Measurements from ENCODE around the gene ATXN7L3.

The ATXN7L3 gene

DNA sequence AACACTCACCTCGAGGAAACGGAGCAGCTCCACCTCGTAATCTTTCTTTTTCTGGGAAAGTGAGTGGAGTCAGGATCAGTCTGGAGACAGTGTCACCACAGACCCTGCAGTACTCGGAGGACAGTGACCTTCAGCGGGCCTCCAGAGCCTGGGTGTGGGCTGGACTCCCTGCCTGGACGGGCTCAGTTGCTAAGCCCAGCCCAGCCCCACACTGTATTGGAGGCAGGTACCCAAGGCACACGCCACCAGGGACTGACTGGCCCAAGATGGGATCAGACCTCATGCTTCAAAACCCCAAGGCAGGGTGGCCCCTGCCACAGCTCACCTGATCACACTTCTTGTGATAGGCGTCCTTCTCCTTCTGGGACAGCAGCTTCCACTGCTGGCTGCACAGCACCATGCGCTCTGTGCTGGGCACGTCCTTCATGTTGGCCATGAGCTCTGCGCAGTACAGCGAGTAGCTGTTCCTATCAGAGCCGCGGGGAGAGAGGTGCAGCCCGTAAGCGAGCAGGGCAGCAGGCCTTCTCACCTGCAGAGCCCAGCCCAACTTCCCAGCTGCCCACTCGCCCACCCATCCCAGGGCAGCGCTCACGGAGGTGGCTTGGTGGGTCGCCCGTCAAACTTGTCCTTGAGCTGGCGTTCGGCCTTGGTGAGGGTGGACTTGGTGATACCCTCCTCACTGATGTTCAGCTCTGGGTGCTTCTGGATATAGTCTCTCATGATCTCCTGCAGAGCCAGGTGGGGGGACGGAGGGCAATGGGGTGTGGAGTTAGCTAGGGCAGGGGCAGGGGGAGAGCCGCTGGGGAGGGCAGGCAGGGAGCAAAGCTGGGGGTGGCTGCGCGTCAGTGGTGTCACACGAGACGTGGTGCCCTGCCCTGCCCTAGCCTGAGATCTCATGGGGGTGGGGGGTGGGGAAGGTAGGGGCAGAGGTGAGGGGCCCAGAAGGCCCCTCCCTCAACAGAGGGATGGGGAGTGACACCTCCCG is 11.9 kb upstream of the ATXN7L3 start:
- Mint-ChIP-seq H3K4me1 (ENCODE audit: low read depth) (peaks cover 81% of the 10 kb centered on the region), H3K36me3 (ENCODE audit: low read depth) (peaks cover 81% of the 10 kb centered on the region), H3K9me3 (no peaks in the 10 kb centered on the region), H3K27me3 (no peaks in the 10 kb centered on the region), H3K27ac (peak overlapping the region; percentile 34), H3K4me3 (peak overlapping the region; percentile 42)

DNA sequence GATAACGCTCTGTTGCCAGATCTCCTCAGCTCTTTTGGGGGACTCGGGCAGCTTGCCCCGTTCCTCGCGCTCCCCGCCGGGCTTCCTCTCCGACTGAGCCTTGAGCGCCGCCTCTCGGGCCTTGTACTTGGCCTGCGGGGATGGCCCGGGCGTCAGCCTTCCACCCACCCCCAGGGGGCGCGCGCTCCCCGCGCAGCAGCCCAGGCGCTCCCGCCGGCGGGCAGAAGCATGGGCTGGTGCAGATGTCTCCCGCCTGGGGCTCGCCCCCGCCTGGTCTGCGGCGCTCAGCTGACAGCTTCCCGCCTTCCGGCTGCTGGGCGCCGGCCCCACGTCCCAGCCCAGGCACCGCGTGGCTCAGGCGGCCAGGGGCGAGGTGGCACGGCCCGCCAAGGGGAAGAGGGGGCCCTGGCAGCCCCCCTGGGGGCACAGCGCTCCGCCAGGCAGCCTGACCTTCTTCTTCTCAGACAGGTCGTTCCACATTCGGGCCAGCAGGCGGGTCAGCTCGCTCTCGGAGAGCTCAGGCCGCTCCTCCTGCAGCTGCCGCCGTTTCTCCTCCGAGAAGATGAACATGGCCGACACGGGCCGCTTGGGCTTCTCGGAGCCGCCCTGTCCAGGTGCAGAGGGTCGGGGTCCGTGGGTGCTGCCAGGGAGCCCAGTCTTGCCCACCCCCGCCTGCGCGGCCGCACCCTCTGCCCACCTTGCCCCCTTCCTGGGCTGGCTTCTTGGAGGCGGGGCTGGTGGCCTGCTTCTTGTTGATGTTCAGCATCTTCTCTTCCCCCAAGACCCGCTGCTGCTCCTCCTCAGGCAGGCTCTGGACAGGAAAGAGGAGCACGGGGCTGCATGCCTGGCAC is 10.9 kb upstream of the ATXN7L3 start:
- Mint-ChIP-seq H3K9me3 (no peaks in the 10 kb centered on the region), H3K27me3 (no peaks in the 10 kb centered on the region), H3K4me3 (peak overlapping the region; percentile 84), H3K4me1 (ENCODE audit: low read depth) (peaks cover 71% of the 10 kb centered on the region), H3K27ac (peak overlapping the region; percentile 95), H3K36me3 (ENCODE audit: low read depth) (peaks cover 75% of the 10 kb centered on the region)

DNA sequence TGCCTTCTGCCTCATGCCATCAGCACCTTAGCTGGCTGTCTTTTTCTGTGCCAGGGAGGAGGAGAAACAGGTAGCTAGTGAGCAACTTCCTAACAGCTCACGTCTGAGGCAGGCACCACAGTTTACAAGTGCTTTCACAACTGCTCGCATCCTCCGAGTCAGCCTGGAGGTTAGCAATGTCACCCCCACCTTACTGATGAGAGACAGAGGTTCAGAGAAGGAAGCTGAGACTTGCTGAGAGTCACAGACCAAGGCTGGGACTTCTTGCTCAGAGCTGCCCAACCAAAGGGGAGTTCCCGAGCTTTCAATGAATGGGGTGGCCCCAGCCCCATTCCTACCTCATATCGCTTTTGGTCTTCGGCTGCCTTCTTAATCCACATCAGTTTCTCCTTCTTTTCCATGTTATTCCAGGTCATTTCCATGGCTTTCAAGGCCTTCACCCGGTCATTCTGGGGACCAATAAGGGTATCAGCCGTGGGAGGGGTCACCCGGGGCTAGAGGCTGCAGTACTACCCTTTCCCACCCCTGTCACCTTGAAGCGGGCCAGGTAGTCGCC is 10.2 kb upstream of the ATXN7L3 start:
- Mint-ChIP-seq H3K4me3 (peak overlapping the region; percentile 84), H3K9me3 (no peaks in the 10 kb centered on the region), H3K27me3 (no peaks in the 10 kb centered on the region), H3K27ac (peak overlapping the region; percentile 95), H3K4me1 (ENCODE audit: low read depth) (peaks cover 64% of the 10 kb centered on the region), H3K36me3 (ENCODE audit: low read depth) (peaks cover 68% of the 10 kb centered on the region)

DNA sequence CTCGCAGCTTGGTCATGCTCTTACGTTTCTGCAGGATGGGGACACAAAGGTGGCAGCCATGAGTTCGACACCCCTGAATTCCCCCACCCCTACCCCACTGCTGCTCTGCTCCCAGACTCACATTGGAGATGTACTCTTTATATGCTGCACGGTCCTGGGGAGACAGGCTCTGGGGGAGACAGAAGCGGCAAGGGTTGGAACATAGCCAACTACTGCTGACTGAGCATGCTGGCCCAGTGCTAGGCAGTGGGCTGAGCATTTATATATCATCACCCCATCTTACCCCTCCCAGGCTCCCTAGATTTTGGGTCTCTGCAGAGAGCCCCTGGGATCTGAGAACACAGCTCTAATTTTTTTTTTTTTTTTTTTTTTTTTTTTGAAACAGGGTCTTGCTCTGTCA is 8.1 kb upstream of the ATXN7L3 start:
- no peak overlapping the region for H3K27ac Mint-ChIP-seq
- H3K4me3 Mint-ChIP-seq = no peak overlapping the region
- H3K4me1 Mint-ChIP-seq (ENCODE audit: low read depth) = peaks cover 58% of the 10 kb centered on the region
- no peaks in the 10 kb centered on the region for H3K27me3 Mint-ChIP-seq
- H3K9me3 Mint-ChIP-seq = no peaks in the 10 kb centered on the region
- peaks cover 47% of the 10 kb centered on the region for H3K36me3 Mint-ChIP-seq (ENCODE audit: low read depth)

DNA sequence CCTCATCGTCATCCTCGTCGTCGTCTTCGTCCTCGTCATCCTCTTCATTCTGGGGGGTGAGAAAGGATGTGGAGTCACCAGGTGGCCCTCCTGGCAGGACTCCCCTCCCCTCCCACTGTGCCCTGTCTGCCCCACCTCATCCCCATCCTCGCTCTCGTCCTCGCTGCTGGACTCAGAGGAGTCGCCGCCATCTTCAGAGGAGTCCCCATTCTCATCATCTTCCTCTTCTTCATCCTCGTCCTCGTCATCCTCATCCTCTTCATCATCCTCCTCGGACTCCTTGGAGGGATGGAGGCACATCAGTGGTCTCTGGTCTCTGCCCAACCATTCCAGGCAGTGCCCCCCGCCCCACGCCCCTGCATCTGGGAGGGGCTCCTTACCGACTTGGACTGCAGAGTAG is 7.6 kb upstream of the ATXN7L3 start:
- Mint-ChIP-seq H3K4me3 (no peak overlapping the region), H3K27ac (no peak overlapping the region), H3K4me1 (ENCODE audit: low read depth) (peaks cover 57% of the 10 kb centered on the region), H3K36me3 (ENCODE audit: low read depth) (peaks cover 45% of the 10 kb centered on the region), H3K27me3 (no peaks in the 10 kb centered on the region), H3K9me3 (no peaks in the 10 kb centered on the region)

DNA sequence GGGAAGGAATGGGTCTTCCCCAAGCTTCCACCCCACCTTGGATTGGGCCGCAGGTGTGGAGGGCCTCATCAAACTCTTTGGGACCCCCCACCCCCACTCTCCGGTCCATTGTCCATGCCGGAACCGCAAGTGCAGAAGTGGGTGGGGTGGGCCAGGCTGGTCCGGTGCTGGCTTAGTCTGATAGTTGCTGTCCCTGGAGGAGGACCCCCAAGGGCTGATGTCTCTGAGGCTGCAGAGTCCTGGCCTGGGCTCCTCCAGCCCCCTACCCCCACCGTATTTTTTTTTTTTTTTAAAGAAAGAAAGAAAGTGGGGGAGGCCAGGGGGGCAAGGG is 7.1 kb upstream of the ATXN7L3 start:
- Mint-ChIP-seq H3K9me3 (no peaks in the 10 kb centered on the region), H3K4me3 (no peak overlapping the region), H3K36me3 (ENCODE audit: low read depth) (peaks cover 45% of the 10 kb centered on the region), H3K27ac (no peak overlapping the region), H3K4me1 (ENCODE audit: low read depth) (peaks cover 53% of the 10 kb centered on the region), H3K27me3 (no peaks in the 10 kb centered on the region)

DNA sequence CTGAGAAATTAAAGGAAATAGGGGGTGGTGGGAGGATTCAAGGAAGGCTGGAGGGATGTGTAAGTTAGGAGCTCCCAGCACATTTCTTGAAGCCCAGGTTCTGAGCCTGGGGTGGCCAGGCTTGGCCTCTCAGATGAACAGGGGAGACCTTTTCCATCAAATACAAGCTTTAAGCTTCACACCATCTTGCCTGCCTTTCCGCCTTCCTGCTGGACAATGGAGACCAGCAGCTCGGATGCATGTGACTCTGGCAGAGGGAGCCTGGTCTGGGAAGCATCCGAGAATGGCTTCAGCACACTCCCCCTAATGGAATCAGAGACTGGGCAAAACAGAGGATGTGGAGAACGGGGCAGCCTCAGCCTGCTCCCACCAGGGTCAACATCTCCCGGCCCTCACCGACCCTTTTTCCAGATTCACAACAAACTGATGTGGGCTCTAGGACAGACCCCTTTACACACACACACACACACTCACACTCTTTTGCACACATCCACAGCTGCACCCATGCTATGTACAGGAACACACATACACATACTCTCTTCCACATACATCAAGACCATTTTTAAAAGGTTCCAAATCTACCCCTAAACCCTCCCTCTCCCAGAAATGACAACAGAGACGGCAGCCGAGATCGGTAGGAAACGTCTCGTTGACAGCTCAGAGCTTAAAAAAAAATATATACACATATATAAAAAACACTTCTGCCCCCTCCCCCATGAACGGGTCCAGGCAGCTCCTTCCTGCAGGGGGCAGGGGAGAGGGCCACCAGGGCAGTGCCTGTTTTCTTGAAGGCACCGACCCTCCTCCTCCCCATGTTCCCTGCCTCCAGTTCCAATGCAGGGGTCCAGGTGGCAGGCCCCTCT is 6.5 kb upstream of the ATXN7L3 start:
- Mint-ChIP-seq H3K27ac (peak overlapping the region; percentile 49), H3K27me3 (no peaks in the 10 kb centered on the region), H3K9me3 (no peaks in the 10 kb centered on the region), H3K36me3 (ENCODE audit: low read depth) (peaks cover 40% of the 10 kb centered on the region), H3K4me3 (no peak overlapping the region), H3K4me1 (ENCODE audit: low read depth) (peaks cover 48% of the 10 kb centered on the region)

DNA sequence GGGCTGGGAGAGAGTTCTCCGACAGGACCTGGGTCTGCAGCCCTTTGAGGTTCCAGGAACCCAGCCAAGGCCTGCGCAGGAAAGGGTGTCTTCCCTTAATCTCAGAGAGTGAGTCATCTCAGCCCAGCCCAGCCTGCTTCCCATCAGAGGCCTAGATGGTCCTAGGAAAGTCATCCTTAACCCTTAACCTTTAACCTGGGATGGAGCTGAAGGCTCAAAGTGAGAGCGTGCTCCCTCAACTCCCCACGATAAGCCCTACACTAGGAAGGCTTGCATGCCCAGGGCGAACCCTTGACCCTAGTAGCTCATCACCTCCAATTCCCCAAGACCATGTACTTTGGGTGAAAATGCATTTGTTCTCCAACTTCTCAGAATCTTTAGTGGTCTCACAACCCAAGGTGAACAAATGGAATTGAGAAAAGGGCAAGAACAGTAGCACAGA is 4.8 kb upstream of the ATXN7L3 start:
- peaks cover 41% of the 10 kb centered on the region for H3K4me1 Mint-ChIP-seq (ENCODE audit: low read depth)
- H3K9me3 Mint-ChIP-seq = no peaks in the 10 kb centered on the region
- H3K36me3 Mint-ChIP-seq (ENCODE audit: low read depth) = peaks cover 27% of the 10 kb centered on the region
- peak overlapping the region; percentile 14 for H3K27ac Mint-ChIP-seq
- H3K27me3 Mint-ChIP-seq = no peaks in the 10 kb centered on the region
- no peak overlapping the region for H3K4me3 Mint-ChIP-seq

DNA sequence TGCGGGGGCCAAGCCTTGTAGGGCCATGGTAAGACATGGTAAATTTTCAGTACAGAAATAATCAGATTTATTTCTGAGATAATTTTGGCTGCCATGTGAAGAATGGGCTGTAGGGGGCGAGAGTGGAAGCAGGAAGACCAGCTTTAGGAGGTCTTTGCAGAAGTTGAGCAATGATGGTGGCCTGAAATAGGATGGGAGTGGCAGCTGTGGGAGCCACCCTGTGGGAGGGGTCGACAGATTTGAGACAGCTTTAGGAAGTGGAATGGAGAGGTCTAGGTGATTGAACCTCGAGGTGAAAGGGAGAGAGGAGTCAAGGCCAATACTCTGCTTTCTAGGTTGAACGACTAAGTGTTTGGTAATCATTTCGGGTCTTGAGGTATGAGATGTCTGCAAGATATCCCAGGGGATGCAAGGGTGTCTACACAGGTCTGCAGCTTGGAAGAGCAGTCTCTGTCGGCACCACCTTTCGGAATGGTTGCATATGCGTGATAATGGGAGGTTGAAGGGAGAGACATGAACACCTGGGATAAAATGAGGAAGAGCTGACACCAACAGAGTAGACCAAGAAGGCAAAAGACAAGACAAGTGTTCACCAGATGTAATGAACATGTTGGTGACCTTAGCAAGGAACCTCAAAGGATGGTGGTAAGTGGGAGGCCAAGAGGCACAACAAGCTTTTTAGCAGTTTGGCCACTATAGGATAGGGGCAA is 4.2 kb upstream of the ATXN7L3 start:
- Mint-ChIP-seq H3K36me3 (ENCODE audit: low read depth) (peaks cover 23% of the 10 kb centered on the region), H3K27me3 (no peaks in the 10 kb centered on the region), H3K9me3 (no peaks in the 10 kb centered on the region), H3K27ac (peak overlapping the region; percentile 50), H3K4me1 (ENCODE audit: low read depth) (peaks cover 35% of the 10 kb centered on the region), H3K4me3 (no peak overlapping the region)

DNA sequence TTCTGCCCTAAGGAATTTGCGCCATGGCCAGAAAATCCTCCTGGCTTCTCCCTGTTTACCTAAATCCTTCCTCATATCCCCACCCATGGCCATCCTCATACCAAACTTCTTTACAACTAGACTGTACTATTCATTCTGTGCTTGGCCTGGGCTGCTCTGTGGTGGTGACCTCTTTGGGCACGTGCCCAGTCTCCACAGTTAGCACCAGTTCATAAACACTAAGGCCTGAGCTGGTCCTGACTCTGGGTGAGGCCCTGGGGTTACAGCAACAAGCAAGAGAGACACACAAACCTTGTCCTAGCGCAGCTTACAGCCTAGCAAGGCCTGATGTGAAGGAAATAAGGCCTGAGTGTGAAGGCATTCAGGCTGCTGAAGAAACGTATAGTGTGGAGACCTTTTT is 3.1 kb upstream of the ATXN7L3 start:
- Mint-ChIP-seq H3K4me1 (ENCODE audit: low read depth) (peaks cover 33% of the 10 kb centered on the region), H3K36me3 (ENCODE audit: low read depth) (peaks cover 16% of the 10 kb centered on the region), H3K27ac (no peak overlapping the region), H3K4me3 (no peak overlapping the region), H3K9me3 (no peaks in the 10 kb centered on the region), H3K27me3 (no peaks in the 10 kb centered on the region)

DNA sequence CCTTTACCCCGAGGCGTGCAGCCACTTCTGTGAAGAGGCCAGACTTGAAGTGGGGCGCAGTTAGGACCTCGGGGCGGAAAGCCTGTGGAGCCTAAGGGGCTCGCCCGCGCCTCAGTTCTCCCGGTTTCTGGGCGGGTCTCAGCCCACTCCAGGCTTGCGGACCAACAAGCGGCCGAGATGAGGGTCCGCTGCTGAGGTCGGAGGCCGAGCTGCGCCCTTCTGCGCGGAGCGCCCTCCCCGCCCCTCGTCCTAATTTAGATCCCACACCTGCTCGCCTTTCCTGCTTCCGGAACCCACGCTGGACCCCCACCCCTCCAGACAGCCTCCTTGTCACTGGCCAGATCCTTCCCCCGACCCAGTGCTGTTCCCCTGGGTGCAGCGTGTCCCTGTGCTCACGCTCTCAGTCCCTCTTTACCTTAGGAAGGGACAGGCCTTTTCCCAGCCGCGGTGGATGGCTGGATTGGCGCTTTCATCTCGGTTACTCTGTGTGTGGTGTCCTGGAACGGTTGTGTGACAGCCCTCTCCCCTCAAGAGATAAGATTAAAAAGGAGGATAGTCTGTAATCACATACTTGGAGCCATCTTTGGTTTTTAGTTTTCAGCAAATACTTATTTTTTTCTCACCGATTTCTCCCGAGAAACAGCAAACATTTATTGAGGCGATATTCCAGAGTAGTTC is 933 bp upstream of the ATXN7L3 start:
- peaks cover 39% of the 10 kb centered on the region for H3K4me1 Mint-ChIP-seq (ENCODE audit: low read depth)
- no peaks in the 10 kb centered on the region for H3K9me3 Mint-ChIP-seq
- peaks cover 16% of the 10 kb centered on the region for H3K36me3 Mint-ChIP-seq (ENCODE audit: low read depth)
- peak overlapping the region; percentile 90 for H3K4me3 Mint-ChIP-seq
- H3K27ac Mint-ChIP-seq = peak overlapping the region; percentile 95
- H3K27me3 Mint-ChIP-seq = no peaks in the 10 kb centered on the region

DNA sequence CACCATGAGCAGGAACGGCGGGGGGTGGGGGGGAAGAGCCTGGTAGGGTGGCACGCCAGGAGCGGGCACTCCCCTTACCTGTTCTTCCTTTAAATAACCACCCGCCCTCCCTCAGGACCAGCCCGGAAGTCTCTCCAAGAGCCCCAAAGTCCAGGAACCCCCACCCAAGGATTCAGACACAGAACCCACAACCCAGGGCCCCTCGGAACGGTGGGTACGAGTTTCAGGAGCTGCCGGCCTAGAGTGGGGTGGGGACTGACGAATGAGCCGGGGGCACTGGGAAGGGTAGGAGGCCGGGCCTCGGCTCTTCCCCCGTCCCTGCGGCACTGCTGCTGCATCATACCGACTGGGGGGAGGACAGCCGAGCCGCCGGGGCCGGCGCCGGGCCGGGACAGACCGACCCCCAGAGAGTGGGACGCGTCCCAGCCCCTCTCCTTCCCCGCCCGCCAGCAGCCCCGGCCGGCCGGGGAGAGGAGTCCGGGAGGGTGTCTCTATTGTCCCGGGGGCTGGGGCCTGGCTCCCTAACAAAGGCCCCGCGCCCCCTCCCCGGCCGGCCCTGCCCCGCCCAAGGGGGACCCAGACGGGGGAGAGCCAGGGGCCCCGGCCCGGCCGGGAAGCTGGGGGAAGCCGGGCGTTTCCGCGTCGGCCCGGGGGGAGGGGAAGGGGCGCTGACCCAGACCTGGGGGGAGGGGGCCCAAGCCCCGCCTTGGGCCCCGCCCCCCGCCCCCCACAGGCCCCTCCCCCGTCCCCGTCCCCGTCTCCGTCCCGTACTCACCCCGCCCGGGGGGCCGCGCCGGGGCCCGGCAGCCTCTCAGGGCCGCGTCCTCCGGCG is 747 bp downstream of the ATXN7L3 start:
- H3K36me3 Mint-ChIP-seq (ENCODE audit: low read depth) = peaks cover 32% of the 10 kb centered on the region

More for the DNA sequence above, 747 bp downstream of the ATXN7L3 start:
- H3K4me1 Mint-ChIP-seq (ENCODE audit: low read depth) = peaks cover 33% of the 10 kb centered on the region
- H3K4me3 Mint-ChIP-seq = peak overlapping the region; percentile 84
- H3K27ac Mint-ChIP-seq = peak overlapping the region; percentile 79
- H3K27me3 Mint-ChIP-seq = no peaks in the 10 kb centered on the region
- no peaks in the 10 kb centered on the region for H3K9me3 Mint-ChIP-seq
